ENCODE measurements around the gene GJA9. TPM values are rescaled to one million over a fixed set of nuclear protein-coding genes. Genes with fewer than 3 reads are reported as not detected.

The GJA9 gene
- total RNA-seq, 1 experiment from 2014 or later = not detected

DNA sequence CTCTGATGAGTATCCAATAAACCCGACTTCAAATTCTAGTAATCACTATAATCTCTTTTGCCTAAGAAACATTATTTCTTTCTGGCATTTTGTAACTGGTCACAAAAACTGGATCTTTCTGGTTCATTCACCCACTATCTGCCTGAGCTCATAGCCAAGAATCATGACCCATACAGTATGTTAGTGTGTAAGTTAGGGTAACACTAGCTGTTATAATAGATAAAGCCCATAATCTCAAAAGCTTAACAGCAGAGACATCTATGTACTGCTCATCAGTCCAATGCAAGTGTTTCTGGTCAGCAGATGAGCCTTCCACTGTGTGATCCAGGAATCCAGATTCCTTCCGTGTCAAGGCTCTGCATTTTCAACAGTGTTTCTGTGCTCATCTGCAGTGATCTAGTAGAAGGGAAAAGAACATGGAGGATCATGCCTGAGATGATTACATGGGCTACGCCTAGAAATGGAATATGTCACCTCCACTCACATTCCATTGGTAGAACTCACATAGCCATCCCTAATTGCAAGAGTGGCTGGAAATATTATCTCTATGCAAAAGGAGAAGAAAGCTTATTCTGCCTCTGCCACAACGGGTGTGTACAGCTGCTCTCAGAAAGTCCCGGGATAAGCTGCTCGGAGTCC, 49.5 kb downstream of the GJA9 start:
- DNase-seq (ENCODE audit: low spot score) = no peak

DNA sequence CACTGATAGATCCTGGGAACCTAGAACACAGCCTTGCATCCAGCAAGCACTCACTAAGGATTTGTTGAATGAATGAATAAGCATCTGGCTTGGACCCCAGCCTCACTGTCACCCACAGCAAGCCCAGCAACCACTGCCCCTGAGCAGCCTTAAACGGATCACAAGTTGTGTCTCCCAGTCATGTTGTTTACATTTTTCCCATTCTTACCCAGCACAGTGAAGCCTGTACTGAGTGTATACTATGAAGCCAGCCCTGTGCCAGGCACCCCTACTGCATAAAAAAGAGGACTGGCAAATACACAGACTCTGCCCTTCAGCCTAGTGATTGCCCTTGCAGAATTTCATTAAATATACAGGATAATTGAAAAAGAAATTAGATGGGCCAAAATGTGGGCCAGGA, 52.0 kb downstream of the GJA9 start:
- DNase-seq (ENCODE audit: low spot score) = no peak

DNA sequence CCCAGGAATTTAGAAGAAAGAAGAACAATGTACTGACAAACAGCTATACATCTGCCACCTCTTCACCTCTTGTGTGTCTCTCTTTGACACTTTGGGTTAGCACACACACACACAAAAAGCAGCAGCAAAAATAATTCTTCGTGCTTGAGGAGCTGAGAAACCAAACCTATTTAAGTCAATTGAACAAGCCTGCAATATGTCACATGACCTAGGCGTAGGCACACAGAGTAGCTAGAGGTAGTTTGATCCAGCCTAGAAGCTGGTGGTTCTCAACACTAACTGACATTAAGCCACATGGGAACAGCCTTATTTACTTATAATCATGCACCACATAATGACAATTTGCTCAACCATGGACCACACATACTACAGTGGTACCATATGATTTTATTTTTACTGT, 54.1 kb downstream of the GJA9 start:
- no peak for DNase-seq (ENCODE audit: low spot score)

DNA sequence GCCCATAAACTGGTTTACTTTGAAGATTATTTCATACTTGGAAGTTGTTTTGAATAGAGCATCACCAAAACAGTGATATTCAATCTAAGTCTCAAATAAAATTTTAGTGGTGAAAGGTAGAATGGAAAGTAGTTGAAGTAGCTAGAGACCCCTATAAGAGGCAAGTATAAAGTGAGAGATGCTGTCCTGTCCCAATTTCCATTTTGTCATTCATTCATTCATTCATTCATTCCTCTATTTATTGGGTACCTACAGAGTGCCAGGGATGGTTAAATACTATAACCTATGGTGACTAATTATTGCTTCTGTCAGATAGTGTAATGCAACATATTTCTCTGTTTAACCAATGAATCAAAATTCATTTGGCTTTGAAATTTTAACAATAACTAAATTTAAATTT, 54.5 kb downstream of the GJA9 start:
- no peak for DNase-seq (ENCODE audit: low spot score)

DNA sequence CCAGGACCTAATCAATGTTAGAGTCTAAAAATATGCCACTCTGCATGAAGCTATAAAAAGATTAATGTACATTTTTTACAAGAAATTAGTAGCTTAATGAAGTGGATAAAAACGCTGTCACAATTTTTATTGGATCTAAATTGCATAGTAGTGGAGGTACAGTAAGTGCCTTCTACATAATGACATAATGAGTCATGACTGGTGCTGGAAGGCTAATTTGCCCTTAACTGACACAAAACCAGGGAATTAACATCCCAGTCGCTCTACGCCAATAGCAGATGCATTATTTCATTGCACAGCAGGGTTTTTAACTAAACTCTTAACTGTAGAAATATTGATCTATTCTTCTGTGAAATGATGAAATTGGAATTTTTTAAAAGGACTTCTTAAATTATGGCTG, 55.1 kb downstream of the GJA9 start:
- DNase-seq (ENCODE audit: low spot score) = peak; percentile 4

Other genes with a start within 250 kb of the GJA9 start
- 26.0 and 35.3 TPM in 2 replicates for gene RRAGC, start 21.8 kb downstream of the GJA9 start, total RNA-seq (2014; rRNA removed; shearing (Covaris generic))
- gene MYCBP, start 8.2 kb downstream of the GJA9 start, total RNA-seq (2014; rRNA removed; shearing (Covaris generic)) = 15.2 and 22.3 TPM in 2 replicates
- 1.2 and 3.3 TPM in 2 replicates for gene RHBDL2, start 60.2 kb upstream of the GJA9 start, total RNA-seq (2014; rRNA removed; shearing (Covaris generic))
- 61.3 and 64.5 TPM in 2 replicates for gene AKIRIN1, start 109.7 kb upstream of the GJA9 start, total RNA-seq (2014; rRNA removed; shearing (Covaris generic))
- gene NDUFS5, start 144.8 kb upstream of the GJA9 start, total RNA-seq (2014; rRNA removed; shearing (Covaris generic)) = 692 and 1,210 TPM in 2 replicates

Data from A172 (cell line).